Colon (tissue), 2 donors: ENCODE results near the gene AKAP9.
"Not testable (repeated sequence)": the region's sequence is repeated elsewhere in the genome, so short reads cannot be mapped to it uniquely, and the experiment has no call there.

Experiments used
- FAIRE-seq: peaks from 2 replicates; lab custom pipeline; 2012; peaks lifted over from hg19 to GRCh38; lab: Jason Lieb, UNC
- donor health status: control.
- donor health status: control.

The AKAP9 gene

GRCh38 chr7:91940572-91941341, at the start of gene AKAP9:
TSS of gene AKAP9 (plus strand) at chr7:91940862. CDS start at chr7:91941100, 238 bp downstream.
- no peak for FAIRE-seq

DNA sequence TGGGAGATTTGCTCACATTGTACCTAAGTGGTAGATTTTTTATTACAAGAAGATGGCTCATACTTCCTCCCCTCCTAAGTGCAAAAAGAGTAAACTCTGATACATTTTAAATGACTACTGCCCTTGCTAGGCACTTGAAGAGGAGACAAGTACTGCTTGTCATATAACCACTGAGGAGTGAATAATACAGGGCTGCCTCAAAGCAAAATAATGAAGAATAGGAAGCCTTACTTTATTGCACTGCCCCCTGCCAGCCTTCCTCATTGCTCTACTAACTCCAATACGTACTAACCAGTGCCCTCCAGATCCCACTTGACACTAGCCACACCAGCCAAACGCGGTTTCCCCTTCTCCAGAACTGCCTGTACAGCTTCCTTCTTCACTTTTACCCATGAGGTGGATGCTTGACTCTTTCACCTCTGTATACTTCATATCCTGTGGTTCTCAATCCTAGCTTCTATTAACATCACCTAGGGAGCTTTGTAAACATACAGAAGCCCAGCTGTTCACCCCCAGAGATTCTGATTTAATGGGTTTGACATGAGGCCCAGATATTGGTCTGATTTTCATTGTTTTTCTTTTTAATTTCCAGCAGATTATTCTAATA, 48.5 kb upstream of the AKAP9 start:
- FAIRE-seq = no peak

DNA sequence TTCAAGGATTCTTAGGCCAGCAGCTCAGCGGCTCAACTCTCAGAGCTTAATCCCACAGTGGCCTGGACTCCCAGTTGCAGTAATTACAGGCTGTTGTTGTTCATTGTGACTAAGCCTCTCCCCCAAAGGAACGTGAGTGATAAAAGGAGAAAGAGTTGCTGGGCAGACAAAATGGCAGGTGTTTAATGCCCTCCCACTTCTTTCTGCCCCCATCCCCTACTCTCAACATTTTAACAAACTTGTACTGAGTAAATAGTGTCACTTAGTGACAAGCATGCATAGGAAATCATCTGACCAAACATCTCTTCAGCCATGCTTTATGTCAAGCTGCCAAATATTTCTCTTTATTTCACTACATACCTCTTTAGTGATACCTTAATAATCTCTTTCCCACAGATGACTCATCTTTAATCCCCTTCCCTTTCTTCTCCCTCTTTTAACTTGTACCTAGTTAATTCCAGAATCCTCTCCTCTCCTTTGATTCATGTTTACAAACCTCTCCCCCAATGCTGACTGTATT, 47.8 kb upstream of the AKAP9 start:
- no peak for FAIRE-seq

DNA sequence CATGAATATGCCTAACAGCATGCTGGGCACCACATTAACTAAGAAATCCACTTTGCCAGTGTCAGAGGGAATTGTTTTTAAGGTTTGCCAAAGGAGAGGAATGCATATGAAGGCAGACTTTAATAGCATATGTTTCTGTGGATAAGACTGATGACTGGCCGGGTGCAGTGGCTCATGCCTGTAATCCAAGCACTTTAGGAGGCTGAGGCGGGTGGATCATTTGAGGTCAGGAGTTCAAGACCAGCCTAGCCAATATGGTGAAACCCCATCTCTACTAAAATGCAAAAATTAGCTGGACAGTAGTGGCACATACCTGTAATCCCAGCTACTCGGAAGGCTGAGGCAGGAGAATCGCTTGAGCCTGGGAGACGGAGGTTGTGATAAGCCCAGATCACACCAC, 47.0 kb upstream of the AKAP9 start:
- not testable (repeated sequence) for FAIRE-seq

DNA sequence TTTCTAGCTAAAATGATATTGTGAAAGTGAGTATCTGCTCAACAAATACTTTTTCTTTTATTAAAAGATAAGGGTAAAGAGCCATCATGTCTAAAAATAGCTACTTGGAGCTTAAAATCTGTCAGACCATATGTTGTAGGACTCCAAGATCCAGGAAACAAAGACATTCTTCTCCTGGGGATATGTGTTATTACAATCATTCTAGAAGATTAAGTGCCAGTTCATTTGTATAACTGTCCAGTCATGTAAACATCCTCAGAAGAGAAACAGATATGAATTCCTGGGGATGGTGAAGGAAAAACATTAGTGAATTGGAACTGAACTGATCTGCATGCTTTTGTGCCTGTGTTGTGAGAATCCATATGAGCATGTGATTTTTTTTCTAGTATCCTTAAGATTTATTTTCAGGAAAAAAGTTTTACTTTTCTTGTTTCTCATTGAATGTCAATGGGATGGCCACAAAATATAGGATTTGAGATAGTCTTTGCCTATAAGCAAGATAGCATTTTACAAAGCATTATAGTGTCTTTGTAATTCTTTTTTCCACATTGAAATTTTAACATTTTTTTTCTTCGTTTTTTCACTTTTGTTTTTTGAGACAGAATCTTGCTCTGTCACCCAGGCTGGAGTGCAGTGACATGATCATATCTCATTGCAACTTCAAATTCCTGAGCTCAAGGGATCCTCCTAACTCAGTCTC, 45.7 kb upstream of the AKAP9 start:
- no peak for FAIRE-seq

GRCh38 chr7:91898240-91898992, 42.2 kb upstream of the AKAP9 start:
- FAIRE-seq = no peak

DNA sequence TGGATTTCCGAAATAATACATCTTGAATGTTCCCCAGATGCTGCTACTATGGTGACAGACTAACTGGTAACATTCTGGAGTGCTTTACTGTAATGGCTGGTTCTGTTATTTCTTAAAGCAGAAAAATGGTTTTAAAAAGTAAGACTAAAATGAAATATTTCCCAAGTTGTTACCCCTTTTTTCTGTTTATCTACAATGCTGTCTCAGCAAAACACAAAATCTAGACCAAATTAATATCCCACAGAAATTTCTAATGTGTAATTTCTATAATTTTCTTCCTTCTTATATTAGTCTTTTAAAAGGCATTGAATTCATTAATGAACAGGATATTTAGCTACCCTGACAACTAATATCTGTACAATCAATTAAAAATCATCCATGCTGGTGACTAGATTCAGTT, 41.1 kb upstream of the AKAP9 start:
- FAIRE-seq = no peak

DNA sequence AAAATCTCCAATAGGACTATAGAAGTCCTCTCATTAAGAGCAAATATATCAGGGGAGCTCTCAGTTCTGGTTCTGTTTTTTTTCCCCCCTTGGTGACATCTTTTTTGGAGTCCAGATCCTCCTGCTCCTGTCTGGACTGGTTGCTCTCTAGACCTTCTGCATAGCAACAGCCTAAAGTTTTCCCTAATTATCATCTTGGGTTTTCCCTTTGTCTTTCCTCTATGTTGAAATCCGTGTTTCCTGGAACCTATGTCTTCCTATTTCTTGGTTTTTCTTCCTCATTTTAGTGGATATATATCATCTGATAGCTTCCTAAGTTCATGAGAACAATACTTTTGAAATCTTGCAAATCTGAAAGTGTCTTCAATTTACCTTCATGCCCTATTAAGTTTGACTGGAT, 30.5 kb upstream of the AKAP9 start:
- FAIRE-seq = no peak

GRCh38 chr7:91911121-91911520, 29.5 kb upstream of the AKAP9 start:
- FAIRE-seq = no peak

DNA sequence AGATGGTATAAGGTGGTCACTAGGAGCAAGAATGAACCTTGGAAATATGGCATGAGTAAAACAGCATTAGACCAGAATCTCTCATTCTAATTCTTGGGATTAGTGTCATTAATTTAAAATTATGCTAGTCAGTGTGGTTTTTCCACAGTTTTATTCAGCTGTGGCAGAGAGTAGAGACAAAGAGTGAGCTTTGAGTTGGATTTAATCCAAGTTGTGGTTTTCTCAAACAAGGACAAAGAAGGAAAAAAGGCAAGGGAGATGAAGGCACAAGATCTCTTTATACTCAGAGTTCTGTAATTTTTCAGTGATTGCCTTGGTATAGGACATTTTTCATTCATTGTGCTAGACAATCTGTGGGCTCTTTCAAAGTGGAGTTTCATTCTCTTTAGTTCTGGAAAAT, 28.2 kb upstream of the AKAP9 start:
- no peak for FAIRE-seq

- FAIRE-seq = no peak
Observed at GRCh38 chr7:91913612-91914011, 27.1 kb upstream of the AKAP9 start.

DNA sequence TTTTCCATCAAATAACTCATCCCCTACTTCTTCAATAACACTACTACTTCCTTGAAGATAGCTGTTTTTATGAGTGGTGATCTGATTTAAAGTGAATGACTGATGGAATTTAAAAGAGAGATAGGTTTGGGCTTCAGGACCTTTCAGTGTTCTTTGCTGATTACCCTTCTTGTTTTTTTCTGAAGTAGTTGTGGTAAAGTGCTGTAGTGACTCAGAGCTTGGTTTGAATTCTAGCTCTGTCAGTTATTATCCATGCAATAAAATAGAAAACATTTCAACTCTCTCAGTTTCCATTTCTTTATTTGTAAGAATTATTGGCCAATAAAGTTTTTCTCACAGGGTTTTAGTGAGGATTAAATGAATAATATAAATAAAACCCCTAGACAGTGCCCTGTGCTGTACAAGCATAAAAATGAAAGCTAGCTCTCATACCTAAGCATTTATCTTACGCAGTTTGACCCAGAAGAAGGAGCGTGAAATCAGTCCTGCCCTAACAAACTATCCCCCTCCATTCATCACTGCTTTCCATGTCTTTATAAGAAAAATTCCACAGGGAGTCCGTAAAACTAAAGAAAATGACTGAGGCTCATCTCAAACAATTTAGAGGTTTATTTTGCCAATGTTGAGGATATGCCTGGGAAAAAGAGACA, 25.1 kb upstream of the AKAP9 start:
- no peak for FAIRE-seq

- FAIRE-seq = no peak
Observed at GRCh38 chr7:91916051-91916440, 24.6 kb upstream of the AKAP9 start.

DNA sequence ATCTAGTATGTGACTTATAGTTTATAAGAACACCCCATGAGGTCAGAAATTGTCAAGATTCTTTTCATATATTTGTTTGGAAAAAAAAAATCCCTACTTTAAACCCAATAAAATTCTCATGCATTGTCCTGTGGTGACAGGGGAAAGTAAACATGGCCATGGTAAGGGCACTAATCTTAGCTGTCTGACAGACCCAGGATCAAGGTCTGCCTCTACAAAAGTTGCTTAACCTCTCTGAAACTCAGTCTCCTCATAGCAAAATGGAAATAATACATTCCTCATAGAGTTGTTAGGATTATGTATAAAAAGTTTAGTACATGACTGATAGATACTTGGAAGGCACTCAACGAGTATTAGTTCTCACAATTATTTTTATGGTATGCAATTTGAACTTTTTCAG, 22.3 kb upstream of the AKAP9 start:
- FAIRE-seq = no peak

- no peak for FAIRE-seq
Observed at GRCh38 chr7:91922857-91923256, 17.8 kb upstream of the AKAP9 start.

GRCh38 chr7:91927912-91928311, 12.8 kb upstream of the AKAP9 start:
- FAIRE-seq = no peak

DNA sequence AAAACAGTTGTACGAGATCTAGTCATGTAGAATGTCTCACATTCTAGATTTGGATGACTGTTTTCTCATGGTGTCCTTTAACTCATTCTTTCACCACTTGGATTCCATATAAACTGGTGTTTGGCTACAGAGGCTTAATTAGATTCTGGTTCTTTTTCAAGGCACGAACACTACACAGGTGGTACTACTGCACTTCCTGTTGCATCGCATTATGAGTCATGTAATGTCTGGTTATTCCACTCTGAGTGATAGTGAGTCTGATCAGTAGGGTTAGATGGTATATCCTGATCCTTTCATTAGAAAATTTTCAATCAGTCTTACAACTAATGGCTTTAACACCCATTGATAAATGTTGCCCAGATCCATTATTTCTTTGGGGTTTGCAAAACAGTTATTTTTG, 11.2 kb upstream of the AKAP9 start:
- FAIRE-seq = no peak

DNA sequence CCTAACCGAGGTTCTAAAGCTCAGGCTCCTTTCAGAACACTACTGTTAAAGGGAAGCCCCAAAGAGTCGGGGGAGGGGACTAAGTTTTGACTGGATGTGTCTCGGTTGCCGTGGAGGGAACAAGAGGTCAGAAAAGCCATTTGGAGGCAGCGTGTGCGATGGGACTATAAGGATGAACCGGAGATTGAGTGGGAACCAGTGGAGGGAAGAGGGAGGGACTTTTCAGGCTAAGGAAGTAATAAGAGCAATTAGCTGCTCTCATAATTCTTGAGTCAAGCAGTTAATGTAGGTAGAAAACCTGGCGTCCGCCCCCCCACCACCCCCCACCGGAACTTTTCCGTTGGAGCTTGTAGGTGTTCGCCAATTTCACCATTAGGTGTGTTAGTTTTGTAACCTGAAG, 491 bp upstream of the AKAP9 start:
- FAIRE-seq = no peak

DNA sequence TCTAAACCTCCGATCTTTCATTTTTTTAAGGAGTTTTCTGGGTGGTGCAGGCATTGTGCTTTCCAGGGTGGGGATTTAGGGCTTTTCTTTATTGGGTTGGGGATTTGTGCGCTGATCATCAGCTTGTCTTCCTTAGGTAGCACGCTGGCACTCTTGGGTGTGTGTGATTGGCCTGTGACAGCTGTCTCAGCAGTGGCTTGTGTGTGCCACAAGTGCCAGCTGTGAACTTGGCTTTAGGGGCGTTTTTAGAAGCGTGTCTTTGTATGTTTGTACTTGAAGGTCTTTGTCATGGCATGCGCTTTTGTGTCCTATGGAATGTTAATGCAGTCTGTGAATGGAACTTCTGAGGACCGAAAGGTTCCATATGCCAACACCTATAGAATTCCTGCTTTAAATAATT, 788 bp downstream of the AKAP9 start:
- FAIRE-seq = no peak

- no peak for FAIRE-seq
Observed at GRCh38 chr7:91942312-91942711, 1.6 kb downstream of the AKAP9 start.

- FAIRE-seq = not testable (repeated sequence)
Observed at GRCh38 chr7:91944970-91945369, 4.3 kb downstream of the AKAP9 start.

DNA sequence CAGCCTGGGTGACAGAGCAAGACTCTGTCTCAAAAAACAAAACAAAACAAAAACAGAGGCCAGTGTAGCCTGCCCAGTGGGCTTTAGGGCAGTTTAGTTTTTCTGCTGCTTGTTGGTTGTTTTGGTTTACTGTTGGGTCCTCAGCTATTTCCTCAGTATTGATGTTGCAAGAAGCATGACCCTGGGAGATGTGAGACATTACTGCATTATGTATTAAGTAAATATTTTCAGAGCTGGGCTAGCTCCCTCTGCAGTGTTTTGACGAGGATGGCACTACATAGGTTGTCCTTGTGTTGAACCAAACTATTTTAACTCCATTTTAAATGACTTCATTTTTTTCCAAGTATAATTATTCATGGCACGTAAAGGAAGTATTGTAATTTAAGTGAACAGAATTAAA, 4.8 kb downstream of the AKAP9 start:
- no peak for FAIRE-seq
